H1 (cell line): ENCODE data around the gene ADGRL2. TPM values are rescaled to one million over a fixed set of nuclear protein-coding genes. Genes with fewer than 3 reads are reported as not detected.

Experiments used
- CTCF ChIA-PET: fragments of 300-600 bp; sonication (Branson Sonifier 250); formaldehyde crosslinking; loops from one replicate; lab custom pipeline; 2021; ENCODE audit not compliant: partially characterized antibody; lab: Charles Lee
- POLR2A ChIA-PET: fragments of 300-600 bp; sonication (Branson Sonifier 250); formaldehyde crosslinking; loops from one replicate; lab custom pipeline; 2021; ENCODE audit warnings: inconsistent platforms; ENCODE audit not compliant: partially characterized antibody; lab: Charles Lee
- DNase-seq, 2 experiments: peaks; one replicate each; pipeline versions ENCODE4 v3.0.0 to v3.0.0-alpha.2; 2010 to 2022; ENCODE audit warnings: low spot score in 2 of 2, low read depth in 1 of 2, mixed read lengths in 1 of 2
- FAIRE-seq: peaks from 2 replicates; lab custom pipeline; 2011; peaks lifted over from hg19 to GRCh38; lab: Jason Lieb, UNC
- H2AFZ ChIP-seq: 2 replicates; pipeline ENCODE4 v1.8.1; 2012; ENCODE audit warnings: low read length, inconsistent platforms
- H2AK5ac ChIP-seq: 2 replicates; pipeline ENCODE4 v1.6.1; 2013; ENCODE audit warnings: low read depth, low read length
- H2BK120ac ChIP-seq: replicated peaks from 2 replicates; pipeline ENCODE3; 2013; ENCODE audit warnings: low read depth, low read length, inconsistent platforms
- H2BK12ac ChIP-seq: 2 replicates; pipeline ENCODE4 v1.6.1; 2013; ENCODE audit warnings: low read depth, low read length
- H2BK15ac ChIP-seq: 2 replicates; pipeline ENCODE4 v1.6.1; 2013; ENCODE audit warnings: low read length
- H2BK20ac ChIP-seq: 2 replicates; pipeline ENCODE4 v1.6.1; 2013; ENCODE audit warnings: low read length
- H2BK5ac ChIP-seq: 2 replicates; pipeline ENCODE4 v1.6.1; 2013; ENCODE audit warnings: low read depth, low read length
- H3K14ac ChIP-seq: 2 replicates; pipeline ENCODE4 v1.6.1; 2013; ENCODE audit warnings: inconsistent platforms; ENCODE audit not compliant: insufficient read length
- H3K18ac ChIP-seq: 2 replicates; pipeline ENCODE4 v1.6.1; 2013; ENCODE audit warnings: low read length; ENCODE audit errors: extremely low read depth
- H3K23ac ChIP-seq: 2 replicates; pipeline ENCODE4 v1.6.1; 2013; ENCODE audit warnings: inconsistent platforms; ENCODE audit not compliant: insufficient read length
- H3K23me2 ChIP-seq: 2 replicates; pipeline ENCODE4 v1.6.1; 2013; ENCODE audit warnings: low read depth, low read length
- H3K27ac ChIP-seq: 2 replicates; pipeline ENCODE4 v1.6.1; 2011; ENCODE audit warnings: low read depth, low read length, inconsistent platforms
- H3K27me3 ChIP-seq, 4 experiments: replicated peaks in 1 of 4; 1 replicate in 1 of 4; 2 replicates in 3 of 4; pipeline versions ENCODE4 v1.6.1 to v1.8.1; 2011 to 2013; ENCODE audit warnings: low read length in 3 of 4, mild to moderate bottlenecking in 3 of 4, inconsistent platforms in 2 of 4, mixed read lengths in 2 of 4, moderate library complexity in 1 of 4; ENCODE audit not compliant: control insufficient read depth in 3 of 4, insufficient read depth in 3 of 4; ENCODE audit errors: extremely low read depth in 1 of 4
- H3K36me3 ChIP-seq, 4 experiments: 2 replicates each; pipeline versions ENCODE4 v1.6.1 to v1.8.1; 2011 to 2013; ENCODE audit warnings: mild to moderate bottlenecking in 4 of 4, low read length in 3 of 4, moderate library complexity in 2 of 4, control low read depth in 1 of 4, inconsistent platforms in 1 of 4; ENCODE audit not compliant: insufficient read depth in 4 of 4, control insufficient read depth in 2 of 4
- H3K4ac ChIP-seq: replicated peaks from 2 replicates; pipeline ENCODE3; 2013; ENCODE audit warnings: low read length, low read depth, mixed read lengths, inconsistent platforms; ENCODE audit not compliant: insufficient read length
- H3K4me1 ChIP-seq, 4 experiments: replicated peaks in 1 of 4; 1 replicate in 1 of 4; 2 replicates in 3 of 4; pipeline versions ENCODE4 v1.6.1 to v1.8.1; 2011 to 2013; ENCODE audit warnings: low read length in 3 of 4, inconsistent platforms in 2 of 4, mixed read lengths in 1 of 4; ENCODE audit not compliant: insufficient read depth in 4 of 4, control insufficient read depth in 3 of 4
- H3K4me2 ChIP-seq, 2 experiments: 2 replicates each; pipeline versions ENCODE4 v1.6.1 to v1.8.1; 2011 to 2013; ENCODE audit warnings: low read depth in 2 of 2, low read length in 2 of 2, control low read depth in 1 of 2, inconsistent platforms in 1 of 2, mild to moderate bottlenecking in 1 of 2; ENCODE audit not compliant: insufficient read depth in 1 of 2
- H3K4me3 ChIP-seq, 4 experiments: fragments of 200-600, 300-600 bp in 1 of 4; sonication (generic), shearing (Covaris generic), sonication (Bioruptor Twin) in 1 of 4; 2 replicates each; pipeline versions ENCODE4 v1.5.1 to v1.8.1; 2011 to 2016; ENCODE audit warnings: low read length in 4 of 4, low read depth in 3 of 4, control low read depth in 2 of 4, inconsistent platforms in 2 of 4, mild to moderate bottlenecking in 2 of 4, mixed read lengths in 1 of 4, moderate library complexity in 1 of 4; ENCODE audit not compliant: insufficient read depth in 2 of 4; ENCODE audit errors: extremely low read depth in 1 of 4
- H3K56ac ChIP-seq: replicated peaks from 2 replicates; pipeline ENCODE3; 2013; ENCODE audit warnings: low read depth, mild to moderate bottlenecking, mixed read lengths, low read length, inconsistent platforms; ENCODE audit not compliant: insufficient read length
- H3K79me1 ChIP-seq: 2 replicates; pipeline ENCODE4 v1.6.1; 2013; ENCODE audit warnings: low read depth, low read length, control low read depth
- H3K79me2 ChIP-seq, 2 experiments: 2 replicates each; pipeline versions ENCODE4 v1.6.1 to v1.8.1; 2012 to 2013; ENCODE audit warnings: low read length in 2 of 2, mild to moderate bottlenecking in 2 of 2, inconsistent platforms in 1 of 2; ENCODE audit not compliant: insufficient read depth in 2 of 2, control insufficient read depth in 1 of 2
- H3K9ac ChIP-seq, 4 experiments: replicated peaks in 1 of 4; 1 replicate in 1 of 4; 2 replicates in 3 of 4; pipeline versions ENCODE4 v1.6.1 to v1.8.1; 2011 to 2013; ENCODE audit warnings: low read depth in 3 of 4, low read length in 3 of 4, control low read depth in 2 of 4, mild to moderate bottlenecking in 2 of 4, moderate library complexity in 2 of 4, inconsistent platforms in 1 of 4; ENCODE audit errors: extremely low read depth in 1 of 4
- H3K9me3 ChIP-seq, 2 experiments: 2 replicates each; pipeline versions ENCODE4 v1.6.1 to v1.8.1; 2012 to 2013; ENCODE audit warnings: mild to moderate bottlenecking in 2 of 2, moderate library complexity in 2 of 2, control low read depth in 1 of 2, inconsistent platforms in 1 of 2, low read depth in 1 of 2, low read length in 1 of 2, mixed read lengths in 1 of 2; ENCODE audit not compliant: insufficient read depth in 2 of 2
- H4K20me1 ChIP-seq, 2 experiments: replicated peaks in 1 of 2; 2 replicates each; pipeline versions ENCODE3 to v1.8.1; 2011 to 2013; ENCODE audit warnings: inconsistent platforms in 2 of 2, low read length in 2 of 2, mild to moderate bottlenecking in 1 of 2; ENCODE audit not compliant: insufficient read depth in 2 of 2, control insufficient read depth in 1 of 2
- H4K5ac ChIP-seq: 2 replicates; pipeline ENCODE4 v1.6.1; 2013; ENCODE audit warnings: low read length, low read depth, mixed read lengths, inconsistent platforms; ENCODE audit not compliant: insufficient read length
- H4K8ac ChIP-seq: 2 replicates; pipeline ENCODE4 v1.8.0; 2013; ENCODE audit warnings: mild to moderate bottlenecking, moderate library complexity, low read length, inconsistent platforms; ENCODE audit not compliant: insufficient read depth; ENCODE audit errors: extremely low read depth
- H4K91ac ChIP-seq: replicated peaks from 2 replicates; pipeline ENCODE3; 2013; ENCODE audit warnings: low read length, mixed read lengths, inconsistent platforms; ENCODE audit not compliant: insufficient read length
- CBX5 ChIP-seq: fragments of 300-800, 300-1000 bp; sonication (generic); IDR thresholded peaks from 2 replicates; pipeline ENCODE4 v1.7.1; 2016; ENCODE audit warnings: antibody characterized with exemption, low read length, low read depth
- CHD1 ChIP-seq: IDR thresholded peaks from 2 replicates; pipeline ENCODE4 v1.6.1; 2012; ENCODE audit warnings: low read depth, low read length, improper control_type of control experiment
- FOSL1 ChIP-seq: IDR thresholded peaks from 2 replicates; pipeline ENCODE4 v1.6.1; 2011; ENCODE audit warnings: mild to moderate bottlenecking, low read depth, low read length, moderate library complexity; ENCODE audit not compliant: insufficient read depth
- HDAC2 ChIP-seq, 2 experiments: fragments of 300-600 bp in 1 of 2; sonication (generic) in 1 of 2; IDR thresholded peaks; 2 replicates each; pipeline ENCODE4 v1.6.1; 2011 to 2012; ENCODE audit warnings: low read depth in 2 of 2, low read length in 2 of 2, mild to moderate bottlenecking in 2 of 2, moderate library complexity in 2 of 2, borderline replicate concordance in 1 of 2, inconsistent platforms in 1 of 2
- JUND ChIP-seq: IDR thresholded peaks from 2 replicates; pipeline ENCODE4 v1.6.1; 2011; ENCODE audit warnings: mild to moderate bottlenecking, improper control_type of control experiment, low read length
- MAFK ChIP-seq: IDR thresholded peaks from 2 replicates; pipeline ENCODE4 v1.6.1; 2012; ENCODE audit warnings: low read depth, mild to moderate bottlenecking, improper control_type of control experiment, low read length
- POU5F1 ChIP-seq: IDR thresholded peaks from 2 replicates; pipeline ENCODE4 v1.6.1; 2011; ENCODE audit warnings: low read depth, mild to moderate bottlenecking, low read length, moderate library complexity
- RAD21 ChIP-seq, 2 experiments: IDR thresholded peaks in 1 of 2; conservative IDR thresholded peaks in 1 of 2; 2 replicates each; pipeline ENCODE4 v1.6.1; 2011; ENCODE audit warnings: low read depth in 2 of 2, low read length in 2 of 2, improper control_type of control experiment in 1 of 2, inconsistent platforms in 1 of 2, mild to moderate bottlenecking in 1 of 2, moderate library complexity in 1 of 2
- RFX5 ChIP-seq: IDR thresholded peaks from 2 replicates; pipeline ENCODE4 v1.6.1; 2011; ENCODE audit warnings: low read depth, low read length, improper control_type of control experiment, borderline replicate concordance
- RNF2 ChIP-seq: fragments of 200-900, 300-1000 bp; sonication (generic); IDR thresholded peaks from 2 replicates; pipeline ENCODE4 v1.7.1; 2016; ENCODE audit warnings: borderline replicate concordance, low read depth, mild to moderate bottlenecking, antibody characterized with exemption, low read length; ENCODE audit not compliant: poor library complexity, severe bottlenecking; ENCODE audit errors: missing control alignments
- SP2 ChIP-seq: IDR thresholded peaks from 2 replicates; pipeline ENCODE4 v1.6.1; 2012; ENCODE audit warnings: mild to moderate bottlenecking, low read length, inconsistent platforms
- TAF7 ChIP-seq: optimal IDR thresholded peaks from 2 replicates; pipeline ENCODE3; 2011; ENCODE audit warnings: low read depth, mild to moderate bottlenecking, inconsistent platforms, low read length, moderate library complexity, borderline replicate concordance
- USF2 ChIP-seq: IDR thresholded peaks from 2 replicates; pipeline ENCODE4 v1.6.1; 2011; ENCODE audit warnings: low read length, improper control_type of control experiment
- WGBS, 2 experiments: shearing (Covaris generic) in 1 of 2; methylation state at CpG; one replicate each; pipeline versions ENCODE4 v1.1.6 to v1.1.7; 2013 to 2015; ENCODE audit warnings: low lambda C conversion rate in 2 of 2, mixed read lengths in 2 of 2, inconsistent platforms in 1 of 2, low coverage in 1 of 2, missing lambda C conversion rate in 1 of 2; ENCODE audit not compliant: insufficient replicate concordance in 2 of 2, insufficient coverage in 1 of 2, insufficient read length in 1 of 2; ENCODE audit errors: extremely low coverage in 1 of 2, missing lambda C conversion rate in 1 of 2; 5-methylcytosine and 5-hydroxymethylcytosine counted together
- polyA plus RNA-seq, 7 experiments: library from polyadenylated mRNA; depleted of rRNA in 3 of 7; stranded (reverse) in 5 of 7; unstranded in 2 of 7; fragments of >200 nt in 5 of 7; fragments of 200-250 nt in 2 of 7; gene quantifications; 1 replicate in 5 of 7; 2 replicates in 1 of 7; 4 replicates in 1 of 7; pipeline versions ENCODE4 v1.2.1 to v1.2.3, GENCODE V29; 2011 to 2013; ENCODE audit warnings: missing spikeins in 2 of 7, mixed read lengths in 2 of 7
- total RNA-seq: library from RNA; stranded (reverse); fragmentation: NEBNext Ultra II Directional; extraction: Animal tissue kit (Norgen Biotek cat#: 25700); gene quantifications from 2 replicates; pipeline ENCODE4 v1.2.1, GENCODE V29; 2021

ADGRL2 gene
- total and polyA plus RNA-seq, 2 of the 8 experiments (the other 6 are each of a cell fraction or from before 2014, with no cell fraction given): 113 to 124 TPM

GRCh38 chr1:82019508-82019907, 218.8 kb downstream of the ADGRL2 start:
- no peak overlapping the region for H2AK5ac ChIP-seq
- H3K14ac ChIP-seq: no peak overlapping the region
- no peak overlapping the region for H2BK15ac ChIP-seq
- H2BK20ac ChIP-seq: no peak overlapping the region
- H4K8ac ChIP-seq: no peak overlapping the region
- POLR2A ChIA-PET: no interaction called here
- H3K79me2 ChIP-seq: no peaks in the 10 kb centered on the region
- CTCF ChIA-PET: no interaction called here
- no peak overlapping the region for H2AFZ ChIP-seq
- H2BK5ac ChIP-seq: no peak overlapping the region
- no peak overlapping the region for H3K27ac ChIP-seq
- H3K4me1 ChIP-seq: no peaks in the 10 kb centered on the region
- no peaks in the 10 kb centered on the region for H3K36me3 ChIP-seq
- H2BK120ac ChIP-seq: no peak overlapping the region
- H3K9me3 ChIP-seq: no peaks in the 10 kb centered on the region
- H3K56ac ChIP-seq: no peak overlapping the region
- H4K91ac ChIP-seq: no peak overlapping the region
- H3K27me3 ChIP-seq: peaks cover 0 to 1% (median 0%) of the 10 kb centered on the region in 4 experiments; a peak in 1 of 7 replicates
- H3K18ac ChIP-seq: no peak overlapping the region
- FAIRE-seq (no peak), DNase-seq (no peak)
- WGBS, 2 experiments: 88% methylated on average over 1 of the region's 1 CpG; no CpG with 5 or more reads in 1 of the 2 experiments
- no peak overlapping the region for H4K5ac ChIP-seq
- H4K20me1 ChIP-seq: no peaks in the 10 kb centered on the region
- H2BK12ac ChIP-seq: no peak overlapping the region
- H3K79me1 ChIP-seq: no peaks in the 10 kb centered on the region
- no peak overlapping the region for H3K4me2 ChIP-seq
- H3K23ac ChIP-seq: no peak overlapping the region
- H3K4me3 ChIP-seq: no peak overlapping the region
- no peak overlapping the region for H3K9ac ChIP-seq
- no peak overlapping the region for H3K4ac ChIP-seq
- H3K23me2 ChIP-seq: no peaks in the 10 kb centered on the region
- TF ChIP-seq USF2: no peak
- no peak for TF ChIP-seq RAD21 (IDR thresholded peaks at IDR 0.05 in 1 of 2, conservative IDR thresholded peaks at IDR 0.05 in 1 of 2; ENCODE audit: low read depth in 2 of 2, low read length in 2 of 2)
- TF ChIP-seq RNF2: no peak
- no peak for TF ChIP-seq CBX5
- TF ChIP-seq RFX5: no peak
- TF ChIP-seq CHD1: no peak
- no peak for TF ChIP-seq HDAC2 (IDR thresholded peaks at IDR 0.05; ENCODE audit: borderline replicate concordance in 1 of 2, low read depth in 2 of 2, low read length in 2 of 2)
- TF ChIP-seq FOSL1: no peak
- no peak for TF ChIP-seq JUND
- TF ChIP-seq MAFK: no peak
- no peak for TF ChIP-seq TAF7
- no peak for TF ChIP-seq SP2
- TF ChIP-seq POU5F1: no peak
